ENCODE data around the gene CLDN6. TPM values are rescaled to one million over a fixed set of nuclear protein-coding genes. Genes with fewer than 3 reads are reported as not detected.

Gene CLDN6
- total RNA-seq, 1 experiment from 2014 or later: 0.49 TPM

- peak within 1 kb of the TSS; percentile 17; the same call in 1 of the 2 replicates for H3K9ac ChIP-seq (ENCODE audit: low read length)
- intact Hi-C loops (cut with micrococcal nuclease): no loop called here
- H3K27me3 ChIP-seq (ENCODE audit: insufficient read depth, low read length): no peaks in the 10 kb centered on the region
- no peak within 1 kb of the TSS; the same call in 1 of the 2 replicates for H3K27ac ChIP-seq (ENCODE audit: low read depth, low read length)
- BruUV-seq (replicated peaks): TSS peak; percentile 51
- H3K4me2 ChIP-seq (ENCODE audit: low read length): peak within 1 kb of the TSS; percentile 3; the same call in 1 of the 2 replicates
- no peaks in the 10 kb centered on the region for H3K9me2 ChIP-seq (ENCODE audit: insufficient read depth)
- ATAC-seq (peak; percentile 33; the same call in 1 of the 2 replicates), DNase-seq (ENCODE audit: low read depth, low spot score) (no peak)
- H3K4me3 ChIP-seq (replicated peaks in 1 of 2; ENCODE audit: low read depth in 1 of 2, low read length in 2 of 2): peak within 1 kb of the TSS; percentile 6 to 18; a peak in 2 of 4 replicates
- H4K20me1 ChIP-seq (ENCODE audit: insufficient read depth): no peaks in the 10 kb centered on the region
- no peak within 1 kb of the TSS for H2AFZ ChIP-seq (ENCODE audit: low read depth, low read length, poor library complexity, severe bottlenecking)
- ChIA-PET CTCF (no interaction called here), POLR2A (no interaction called here), RAD21 (ENCODE audit: low non-redundant PET in 1 of 2, low total read pairs in 2 of 2, uncharacterized antibody in 2 of 2, unreplicated experiment in 2 of 2) (no interaction called here)
- no peaks in the 10 kb centered on the region for H3K36me3 ChIP-seq (ENCODE audit: control insufficient read depth in 1 of 2, insufficient read depth in 2 of 2, low read length in 2 of 2)
- TF ChIP-seq ZNF274 (IDR thresholded peaks at IDR 0.05; ENCODE audit: low read depth, low read length) (no peak), MAX (IDR thresholded peaks at IDR 0.05) (no peak), SP1 (IDR thresholded peaks at IDR 0.05; ENCODE audit: low read depth) (no peak), YY1 (IDR thresholded peaks at IDR 0.05; ENCODE audit: extremely low read depth, insufficient replicate concordance, low read depth, low read length) (no peak), ELF1 (IDR thresholded peaks at IDR 0.05; ENCODE audit: borderline replicate concordance, low read depth) (no peak), TCF7L2 (IDR thresholded peaks at IDR 0.05; ENCODE audit: borderline replicate concordance, extremely low read depth, insufficient read depth, insufficient read length) (no peak)
- H3K4me1 ChIP-seq (ENCODE audit: control insufficient read depth in 1 of 2, insufficient read depth in 2 of 2, low read length in 2 of 2): peaks cover 0 to 16% of the 10 kb centered on the region in 2 experiments; a peak in 1 of 4 replicates
- H3K9me3 ChIP-seq (ENCODE audit: control insufficient read depth in 1 of 2, insufficient read depth in 1 of 2, low read depth in 1 of 2, low read length in 2 of 2): no peaks in the 10 kb centered on the region
- no peaks in the 10 kb centered on the region for H3K79me2 ChIP-seq (ENCODE audit: insufficient read depth, low read length)
These were observed 47.2 kb upstream of the CLDN6 start, which contains the start of gene IL32 for GRCh38 chr16:3065069-3065741. TSS of gene IL32 (plus strand) at chr16:3065640. CDS start at chr16:3065812, 172 bp downstream.

- no peak overlapping the region for H3K4me2 ChIP-seq (ENCODE audit: low read length)
- no TSS peak for BruUV-seq (replicated peaks)
- H4K20me1 ChIP-seq (ENCODE audit: insufficient read depth): no peaks in the 10 kb centered on the region
- no peak for DNase-seq (ENCODE audit: low read depth, low spot score)
- no peak overlapping the region for H3K9ac ChIP-seq (ENCODE audit: low read length)
- H3K27me3 ChIP-seq (ENCODE audit: insufficient read depth, low read length): no peaks in the 10 kb centered on the region
- no peaks in the 10 kb centered on the region for H3K79me2 ChIP-seq (ENCODE audit: insufficient read depth, low read length)
- no peaks in the 10 kb centered on the region for H3K9me2 ChIP-seq (ENCODE audit: insufficient read depth)
- no peaks in the 10 kb centered on the region for H3K36me3 ChIP-seq (ENCODE audit: control insufficient read depth in 1 of 2, insufficient read depth in 2 of 2, low read length in 2 of 2)
- no peak overlapping the region for H3K27ac ChIP-seq (ENCODE audit: low read depth, low read length)
- intact Hi-C loops (cut with micrococcal nuclease): no loop called here
- peaks cover 0 to 26% of the 10 kb centered on the region in 2 experiments; a peak in 2 of 4 replicates for H3K4me1 ChIP-seq (ENCODE audit: control insufficient read depth in 1 of 2, insufficient read depth in 2 of 2, low read length in 2 of 2)
- ChIA-PET CTCF (interaction anchor here (0.9 kb wide), 1 partner anchor 66 kb away, joined by 3 read pairs; no protein-coding TSS in a partner anchor), RAD21 (ENCODE audit: low non-redundant PET in 1 of 2, low total read pairs in 2 of 2, uncharacterized antibody in 2 of 2, unreplicated experiment in 2 of 2) (no interaction called here), POLR2A (no interaction called here)
- H3K9me3 ChIP-seq (ENCODE audit: control insufficient read depth in 1 of 2, insufficient read depth in 1 of 2, low read depth in 1 of 2, low read length in 2 of 2): no peaks in the 10 kb centered on the region
- no peak overlapping the region for H2AFZ ChIP-seq (ENCODE audit: low read depth, low read length, poor library complexity, severe bottlenecking)
- ATAC-seq: no peak
- no peak overlapping the region for H3K4me3 ChIP-seq (replicated peaks in 1 of 2; ENCODE audit: low read depth in 1 of 2, low read length in 2 of 2)
- TF ChIP-seq ELF1 (IDR thresholded peaks at IDR 0.05; ENCODE audit: borderline replicate concordance, low read depth): no peak
- TF ChIP-seq EZH2phosphoT487 (IDR thresholded peaks at IDR 0.05; ENCODE audit: borderline replicate concordance): no peak
- no peak for TF ChIP-seq CEBPB (IDR thresholded peaks at IDR 0.05; ENCODE audit: low read depth)
- TF ChIP-seq SRF (IDR thresholded peaks at IDR 0.05; ENCODE audit: low read depth): no peak
- TF ChIP-seq FOSL1 (IDR thresholded peaks at IDR 0.05; ENCODE audit: low read depth): no peak
- TF ChIP-seq POLR2AphosphoS5 (IDR thresholded peaks at IDR 0.05; ENCODE audit: low read depth, low read length): no peak
- TF ChIP-seq CBX3 (IDR thresholded peaks at IDR 0.05; ENCODE audit: low read depth): no peak
- no peak for TF ChIP-seq TCF7L2 (IDR thresholded peaks at IDR 0.05; ENCODE audit: borderline replicate concordance, extremely low read depth, insufficient read depth, insufficient read length)
- no peak for TF ChIP-seq EGR1 (IDR thresholded peaks at IDR 0.05; ENCODE audit: low read depth)
- TF ChIP-seq JUND (IDR thresholded peaks at IDR 0.05): no peak
- TF ChIP-seq ZFX (IDR thresholded peaks at IDR 0.05): no peak
- no peak for TF ChIP-seq SP1 (IDR thresholded peaks at IDR 0.05; ENCODE audit: low read depth)
- TF ChIP-seq SIN3A (IDR thresholded peaks at IDR 0.05; ENCODE audit: low read depth): no peak
- no peak for TF ChIP-seq ATF3 (IDR thresholded peaks at IDR 0.05)
These were observed 45.8 kb upstream of the CLDN6 start for GRCh38 chr16:3063625-3064386.

Data from HCT116 (cell line).